GM21515 (cell line): ENCODE data around the gene TRIM3.
A peak's percentile ranks its signal among the peaks of the same experiment; 100 is the strongest.

Experiments used
- ATAC-seq: cut with Tn5 transposase; IDR thresholded peaks from one replicate; pipeline ENCODE4 v1.9.1; 2021; ENCODE audit not compliant: unreplicated experiment

TRIM3 gene

GRCh38 chr11:6404342-6405051 lies 69.2 kb downstream of the TRIM3 start:
- ATAC-seq: no peak

- ATAC-seq: no peak
Measured at GRCh38 chr11:6403539-6403938, 70.2 kb downstream of the TRIM3 start.

- peak; percentile 96 for ATAC-seq
Measured at GRCh38 chr11:6402561-6402981, 71.2 kb downstream of the TRIM3 start.

GRCh38 chr11:6402061-6402470 lies 71.7 kb downstream of the TRIM3 start:
- ATAC-seq: peak; percentile 50

GRCh38 chr11:6401464-6401863 lies 72.3 kb downstream of the TRIM3 start:
- ATAC-seq: no peak

GRCh38 chr11:6400431-6401345 lies 73.1 kb downstream of the TRIM3 start:
- ATAC-seq: no peak
